ENCODE results near the gene ADGRG2. TPM values are rescaled to one million over a fixed set of nuclear protein-coding genes. Genes with fewer than 3 reads are reported as not detected.

Gene ADGRG2
- total RNA-seq, 4 donors from 2014 or later: 0.11 to 0.16 TPM; not detected in 2

- Histone ChIP-seq H3K36me3 (no peaks in the 10 kb centered on the region), H3K9me3 (no peaks in the 10 kb centered on the region), H3K4me3 (no peak overlapping the region), H3K27me3 (no peaks in the 10 kb centered on the region), H3K27ac (no peak overlapping the region), H3K4me1 (no peaks in the 10 kb centered on the region)
- TF ChIP-seq, protein P1, sequence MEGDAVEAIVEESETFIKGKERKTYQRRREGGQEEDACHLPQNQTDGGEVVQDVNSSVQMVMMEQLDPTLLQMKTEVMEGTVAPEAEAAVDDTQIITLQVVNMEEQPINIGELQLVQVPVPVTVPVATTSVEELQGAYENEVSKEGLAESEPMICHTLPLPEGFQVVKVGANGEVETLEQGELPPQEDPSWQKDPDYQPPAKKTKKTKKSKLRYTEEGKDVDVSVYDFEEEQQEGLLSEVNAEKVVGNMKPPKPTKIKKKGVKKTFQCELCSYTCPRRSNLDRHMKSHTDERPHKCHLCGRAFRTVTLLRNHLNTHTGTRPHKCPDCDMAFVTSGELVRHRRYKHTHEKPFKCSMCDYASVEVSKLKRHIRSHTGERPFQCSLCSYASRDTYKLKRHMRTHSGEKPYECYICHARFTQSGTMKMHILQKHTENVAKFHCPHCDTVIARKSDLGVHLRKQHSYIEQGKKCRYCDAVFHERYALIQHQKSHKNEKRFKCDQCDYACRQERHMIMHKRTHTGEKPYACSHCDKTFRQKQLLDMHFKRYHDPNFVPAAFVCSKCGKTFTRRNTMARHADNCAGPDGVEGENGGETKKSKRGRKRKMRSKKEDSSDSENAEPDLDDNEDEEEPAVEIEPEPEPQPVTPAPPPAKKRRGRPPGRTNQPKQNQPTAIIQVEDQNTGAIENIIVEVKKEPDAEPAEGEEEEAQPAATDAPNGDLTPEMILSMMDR (IDR thresholded peaks at IDR 0.05 in 4 of 5, conservative IDR thresholded peaks at IDR 0.05 in 1 of 5): no peak
- no peak for TF ChIP-seq POLR2A (IDR thresholded peaks at IDR 0.05)
- intact Hi-C loops (cut with DNase I; ENCODE audit: low total_unique reads) (no loop called here), in situ Hi-C loops (cut with MboI; ENCODE audit: low sequenced_read_pairs in 4 of 4) (no loop called here)
- no peak for DNase-seq
- ATAC-seq: no peak
Measured at GRCh38 chrX:19152762-19153161, 30.5 kb upstream of the ADGRG2 start.

- ATAC-seq (no peak), DNase-seq (no peak)
- Histone ChIP-seq H3K36me3 (no peaks in the 10 kb centered on the region), H3K27me3 (no peaks in the 10 kb centered on the region), H3K9me3 (no peaks in the 10 kb centered on the region), H3K27ac (no peak overlapping the region), H3K4me1 (no peaks in the 10 kb centered on the region), H3K4me3 (no peak overlapping the region)
- intact Hi-C loops (cut with DNase I; ENCODE audit: low total_unique reads) (no loop called here), in situ Hi-C loops (cut with MboI; ENCODE audit: low sequenced_read_pairs in 4 of 4) (no loop called here)
- TF ChIP-seq, protein P1 (IDR thresholded peaks at IDR 0.05 in 4 of 5, conservative IDR thresholded peaks at IDR 0.05 in 1 of 5): no peak
- no peak for TF ChIP-seq POLR2A (IDR thresholded peaks at IDR 0.05)
Measured at GRCh38 chrX:19137067-19137466, 14.8 kb upstream of the ADGRG2 start.

GRCh38 chrX:19133784-19134183, 11.5 kb upstream of the ADGRG2 start:
- ATAC-seq (no peak), DNase-seq (no peak)
- TF ChIP-seq, protein P1 (IDR thresholded peaks at IDR 0.05 in 4 of 5, conservative IDR thresholded peaks at IDR 0.05 in 1 of 5): no peak
- TF ChIP-seq POLR2A (IDR thresholded peaks at IDR 0.05): no peak
- no peaks in the 10 kb centered on the region for H3K9me3 ChIP-seq
- no peak overlapping the region for H3K4me3 ChIP-seq
- H3K36me3 ChIP-seq: no peaks in the 10 kb centered on the region
- H3K27me3 ChIP-seq: no peaks in the 10 kb centered on the region
- intact Hi-C loops (cut with DNase I; ENCODE audit: low total_unique reads): no loop called here
- no peak overlapping the region for H3K27ac ChIP-seq
- in situ Hi-C loops (cut with MboI; ENCODE audit: low sequenced_read_pairs in 4 of 4): no loop called here
- H3K4me1 ChIP-seq: no peaks in the 10 kb centered on the region

DNA sequence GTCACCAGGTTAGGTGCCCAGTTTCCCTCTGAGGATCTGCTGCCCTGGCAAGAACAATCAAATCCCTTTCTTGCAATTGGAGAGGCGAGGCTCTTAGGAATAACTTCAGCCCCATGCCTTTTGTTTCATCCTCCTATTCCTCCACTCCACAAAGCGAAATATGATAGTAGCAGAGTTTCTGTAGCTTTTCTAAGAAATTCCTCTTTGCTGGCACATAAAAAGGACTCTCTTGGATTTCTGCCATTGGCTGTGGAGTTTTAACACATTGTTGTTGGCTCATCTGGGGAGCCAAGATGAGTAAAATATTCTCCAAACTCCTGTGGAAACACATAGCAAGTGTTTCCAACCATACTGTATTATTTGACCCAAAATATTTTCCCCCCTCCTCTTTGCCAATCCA, 11.0 kb upstream of the ADGRG2 start:
- intact Hi-C loops (cut with DNase I; ENCODE audit: low total_unique reads): no loop called here
- Histone ChIP-seq H3K9me3 (no peaks in the 10 kb centered on the region), H3K4me3 (no peak overlapping the region), H3K27ac (no peak overlapping the region), H3K27me3 (no peaks in the 10 kb centered on the region), H3K4me1 (no peaks in the 10 kb centered on the region), H3K36me3 (no peaks in the 10 kb centered on the region)
- TF ChIP-seq, protein P1 (IDR thresholded peaks at IDR 0.05 in 4 of 5, conservative IDR thresholded peaks at IDR 0.05 in 1 of 5): no peak
- TF ChIP-seq POLR2A (IDR thresholded peaks at IDR 0.05): no peak
- DNase-seq (no peak), ATAC-seq (no peak)
- in situ Hi-C loops (cut with MboI; ENCODE audit: low sequenced_read_pairs in 4 of 4): no loop called here

DNA sequence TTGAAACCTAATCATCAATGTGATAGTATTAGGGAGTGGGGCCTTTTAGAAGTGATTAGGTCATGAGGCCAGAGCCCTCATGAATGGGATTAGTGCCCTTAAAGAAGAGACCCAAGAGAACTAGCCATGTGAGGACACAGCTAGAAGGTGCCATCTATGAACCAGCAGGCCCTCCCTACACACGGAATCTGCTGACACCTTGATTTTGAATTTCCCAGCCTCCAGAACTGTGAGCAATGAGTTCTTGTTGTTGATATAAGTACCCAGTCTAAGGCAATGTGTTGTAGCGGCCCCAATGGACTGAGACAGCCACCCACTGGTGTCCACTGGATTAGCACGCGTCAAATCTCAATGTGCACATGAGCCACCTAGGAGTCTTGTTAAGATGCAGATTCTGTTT, 8.4 kb upstream of the ADGRG2 start:
- Histone ChIP-seq H3K4me3 (no peak overlapping the region), H3K4me1 (no peaks in the 10 kb centered on the region), H3K27ac (no peak overlapping the region), H3K36me3 (no peaks in the 10 kb centered on the region), H3K27me3 (no peaks in the 10 kb centered on the region), H3K9me3 (no peaks in the 10 kb centered on the region)
- intact Hi-C loops (cut with DNase I; ENCODE audit: low total_unique reads) (no loop called here), in situ Hi-C loops (cut with MboI; ENCODE audit: low sequenced_read_pairs in 4 of 4) (no loop called here)
- TF ChIP-seq POLR2A (IDR thresholded peaks at IDR 0.05): no peak
- TF ChIP-seq, protein P1 (IDR thresholded peaks at IDR 0.05 in 4 of 5, conservative IDR thresholded peaks at IDR 0.05 in 1 of 5): no peak
- ATAC-seq (no peak), DNase-seq (no peak)
